Stimulated activated CD8-positive, alpha-beta memory T cell treated with anti-CD3 and anti-CD28 coated beads, Interleukin-12 subunit alpha, Interleukin-12 subunit beta, amount 100 ng/mL, for 1 hour (primary cell): ENCODE results near the gene NEDD4L.

Source experiments
- DNase-seq: peaks from one replicate; pipeline ENCODE4 v3.0.0-alpha.2; 2020; ENCODE audit warnings: low read depth

The NEDD4L gene

GRCh38 chr18:58118536-58118935, 74.5 kb downstream of the NEDD4L start:
- no peak for DNase-seq

- no peak for DNase-seq
Measured at GRCh38 chr18:58119819-58120218, 75.8 kb downstream of the NEDD4L start.

GRCh38 chr18:58124475-58124874, 80.4 kb downstream of the NEDD4L start:
- DNase-seq = no peak

GRCh38 chr18:58125183-58125582, 81.2 kb downstream of the NEDD4L start:
- DNase-seq = no peak

- no peak for DNase-seq
Measured at GRCh38 chr18:58125756-58126155, 81.7 kb downstream of the NEDD4L start.

- DNase-seq = no peak
Measured at GRCh38 chr18:58128381-58129374, 84.7 kb downstream of the NEDD4L start.

- no peak for DNase-seq
Measured at GRCh38 chr18:58132595-58133261, 88.7 kb downstream of the NEDD4L start.

GRCh38 chr18:58135183-58135641, 91.2 kb downstream of the NEDD4L start:
- DNase-seq = no peak

GRCh38 chr18:58135701-58136331, 91.8 kb downstream of the NEDD4L start:
- DNase-seq = no peak

GRCh38 chr18:58136879-58137278, 92.9 kb downstream of the NEDD4L start:
- no peak for DNase-seq

GRCh38 chr18:58139459-58140386, 95.7 kb downstream of the NEDD4L start:
- DNase-seq = no peak

GRCh38 chr18:58140387-58141325, 96.6 kb downstream of the NEDD4L start:
- DNase-seq = no peak

GRCh38 chr18:58143386-58143785, 99.4 kb downstream of the NEDD4L start:
- DNase-seq = no peak

- DNase-seq = no peak
Measured at GRCh38 chr18:58144106-58144505, 100.1 kb downstream of the NEDD4L start.

GRCh38 chr18:58144671-58145285, 100.8 kb downstream of the NEDD4L start:
- no peak for DNase-seq

- no peak for DNase-seq
Measured at GRCh38 chr18:58146099-58146498, 102.1 kb downstream of the NEDD4L start.

- DNase-seq = no peak
Measured at GRCh38 chr18:58148954-58149471, 105.0 kb downstream of the NEDD4L start.

- no peak for DNase-seq
Measured at GRCh38 chr18:58150772-58151171, 106.7 kb downstream of the NEDD4L start.

- DNase-seq = no peak
Measured at GRCh38 chr18:58152216-58152615, 108.2 kb downstream of the NEDD4L start.

GRCh38 chr18:58152891-58153290, 108.9 kb downstream of the NEDD4L start:
- DNase-seq = no peak
